C1 segment of cervical spinal cord (tissue), 14 donors: Measurements from ENCODE around the gene OTUB1.

Experiments
- DNase-seq, 14 donors: peaks; one replicate each; lab custom pipeline; 2025; lab: John Stamatoyannopoulos, UW

The OTUB1 gene

DNA sequence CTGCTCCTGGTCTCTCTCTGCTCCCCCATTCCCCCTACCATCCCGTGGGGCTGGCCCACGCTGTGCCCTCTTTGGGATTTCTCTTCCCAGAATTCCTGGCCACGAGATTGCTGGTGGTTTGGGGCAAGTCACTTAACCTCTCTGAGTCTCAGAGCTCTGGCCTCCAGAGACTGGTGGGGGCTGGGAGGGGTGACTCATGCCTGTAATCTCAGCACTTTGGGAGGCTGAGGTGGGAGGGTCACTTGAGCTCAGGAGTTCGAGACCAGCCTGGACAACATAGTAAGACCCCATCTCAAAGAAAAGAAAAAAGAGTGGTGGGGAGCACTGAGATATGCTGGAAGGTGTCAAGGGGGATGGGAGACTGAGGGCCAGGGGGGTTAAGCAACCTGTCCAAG lies 18.3 kb downstream of the OTUB1 start:
- no peak for DNase-seq

DNA sequence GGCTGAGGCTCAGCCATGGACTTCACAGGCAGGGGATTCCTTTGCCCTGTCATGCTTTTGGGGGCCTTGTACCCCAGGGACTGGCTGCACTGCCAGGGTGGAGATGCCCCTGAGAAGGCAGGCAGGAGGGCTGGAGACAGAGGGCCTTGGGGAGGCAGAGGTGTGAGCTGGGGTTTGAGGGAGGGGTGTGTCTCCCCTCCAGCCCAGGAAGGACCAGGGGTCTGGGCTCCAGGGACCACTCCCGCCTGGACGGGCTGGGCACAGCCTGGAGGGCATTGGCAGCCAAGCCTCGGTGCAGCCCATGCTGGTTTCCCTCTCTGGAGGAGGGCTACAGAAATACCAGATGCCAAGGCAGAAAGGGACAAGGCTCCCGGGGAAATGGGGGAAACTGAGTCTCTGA lies 19.5 kb downstream of the OTUB1 start:
- DNase-seq, result no peak

DNA sequence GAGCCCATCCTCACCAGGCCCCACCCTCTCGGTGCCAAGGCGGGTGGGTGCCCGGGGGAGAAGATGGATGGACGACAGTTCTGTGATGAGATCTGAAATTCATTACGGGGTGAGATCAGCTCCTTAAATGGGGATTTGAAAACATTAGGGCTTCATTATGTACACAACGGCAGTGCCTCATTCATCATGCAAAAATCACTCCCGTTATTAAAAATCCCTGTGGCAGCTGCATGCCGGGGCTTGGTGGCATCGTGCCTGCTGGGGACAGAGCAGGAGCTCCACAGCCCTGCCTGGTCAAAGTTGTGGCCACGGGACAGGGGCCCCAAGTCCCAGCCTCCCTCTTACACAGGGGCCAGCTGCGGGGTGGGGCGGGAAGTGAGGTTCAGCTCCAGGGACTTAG lies 20.2 kb downstream of the OTUB1 start:
- no peak for DNase-seq

DNA sequence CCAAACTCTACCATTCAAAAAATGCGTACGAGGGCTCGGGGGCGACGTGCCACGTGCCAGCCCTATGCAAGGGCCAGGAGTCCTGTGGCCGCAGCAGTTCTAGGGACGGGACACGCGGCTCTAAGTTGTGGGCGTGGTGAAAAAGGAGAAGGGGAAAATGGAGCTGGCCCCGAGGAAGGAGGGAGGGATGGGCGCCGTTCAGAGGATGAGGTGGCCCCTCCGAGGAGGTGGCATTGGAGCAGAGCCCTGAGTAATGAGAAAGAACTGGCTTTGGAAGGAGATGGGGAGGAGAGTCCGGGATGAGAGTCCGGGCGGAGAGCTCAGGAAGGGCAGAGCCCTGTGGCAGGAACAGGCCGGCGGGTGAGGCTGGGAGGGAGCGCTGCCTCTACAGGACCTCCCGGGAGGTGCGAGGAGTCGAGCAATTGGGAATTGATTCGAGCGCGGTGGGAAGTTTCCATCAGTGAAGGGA lies 21.0 kb downstream of the OTUB1 start:
- no peak for DNase-seq

DNA sequence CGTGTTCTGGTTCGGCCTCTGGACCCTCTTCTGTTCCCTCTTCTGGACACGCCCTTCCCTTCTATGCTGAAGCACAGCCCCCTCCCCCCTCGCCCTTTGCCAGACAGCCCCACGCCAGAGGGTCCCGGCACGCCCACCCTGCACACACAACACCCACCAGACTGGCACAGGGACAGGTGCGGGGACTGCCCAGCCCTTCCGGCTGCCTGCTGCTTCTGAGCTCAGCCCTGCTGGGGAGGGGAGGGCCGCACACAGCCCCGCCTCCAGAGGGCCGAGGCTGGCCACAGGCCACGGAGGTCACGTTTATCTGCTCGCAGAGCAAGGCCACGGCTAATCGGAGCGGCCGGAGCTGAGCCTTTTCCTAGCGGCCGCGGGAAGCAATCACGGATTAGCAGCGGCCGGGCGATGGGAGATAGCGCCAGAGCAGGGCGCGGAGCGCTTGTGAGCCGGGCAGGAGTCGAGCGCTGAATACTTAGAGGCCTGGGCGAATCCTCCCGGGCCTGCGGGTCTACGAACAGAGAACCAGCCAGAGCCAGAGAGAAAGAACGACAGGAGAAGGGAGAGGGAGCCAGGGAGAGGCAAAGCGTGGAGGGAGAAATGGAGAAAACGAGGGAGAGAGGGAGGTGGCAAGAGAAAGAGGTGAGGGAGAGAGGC lies 21.5 kb downstream of the OTUB1 start:
- DNase-seq, result peak in 11 of 14 donors; percentile 8 to 61 (median 31)

DNA sequence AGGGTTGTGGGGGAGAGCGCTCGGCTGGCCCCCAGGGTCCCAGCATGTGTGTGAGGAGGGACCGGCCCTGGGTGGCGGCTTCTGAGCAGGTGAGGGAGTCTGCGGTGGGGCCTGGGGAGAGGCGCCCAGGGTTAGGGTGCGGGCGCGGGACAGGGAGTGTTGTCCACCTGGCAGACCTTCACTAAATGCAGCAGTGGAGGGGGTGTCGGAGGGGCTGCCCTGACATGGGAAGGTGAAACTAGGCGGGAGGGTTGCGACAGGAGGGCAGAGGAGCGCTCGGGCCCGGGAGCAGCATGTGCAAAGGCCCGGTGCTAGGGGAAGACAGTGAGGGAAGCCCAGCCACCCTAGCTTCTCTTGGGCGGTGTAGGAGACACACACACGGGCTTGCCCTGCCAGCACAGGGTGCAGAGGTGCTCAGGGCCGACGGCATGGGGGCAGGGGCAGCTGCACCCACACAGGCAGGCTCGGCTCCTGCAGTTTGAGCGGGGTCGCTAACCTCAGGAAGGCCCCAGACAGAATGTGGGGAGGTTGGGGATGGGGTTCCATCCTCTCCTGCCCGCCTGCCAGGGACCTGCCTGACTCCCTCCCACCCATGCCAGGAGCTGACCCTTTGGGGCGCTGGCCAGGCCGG lies 22.2 kb downstream of the OTUB1 start:
- DNase-seq, result no peak

DNA sequence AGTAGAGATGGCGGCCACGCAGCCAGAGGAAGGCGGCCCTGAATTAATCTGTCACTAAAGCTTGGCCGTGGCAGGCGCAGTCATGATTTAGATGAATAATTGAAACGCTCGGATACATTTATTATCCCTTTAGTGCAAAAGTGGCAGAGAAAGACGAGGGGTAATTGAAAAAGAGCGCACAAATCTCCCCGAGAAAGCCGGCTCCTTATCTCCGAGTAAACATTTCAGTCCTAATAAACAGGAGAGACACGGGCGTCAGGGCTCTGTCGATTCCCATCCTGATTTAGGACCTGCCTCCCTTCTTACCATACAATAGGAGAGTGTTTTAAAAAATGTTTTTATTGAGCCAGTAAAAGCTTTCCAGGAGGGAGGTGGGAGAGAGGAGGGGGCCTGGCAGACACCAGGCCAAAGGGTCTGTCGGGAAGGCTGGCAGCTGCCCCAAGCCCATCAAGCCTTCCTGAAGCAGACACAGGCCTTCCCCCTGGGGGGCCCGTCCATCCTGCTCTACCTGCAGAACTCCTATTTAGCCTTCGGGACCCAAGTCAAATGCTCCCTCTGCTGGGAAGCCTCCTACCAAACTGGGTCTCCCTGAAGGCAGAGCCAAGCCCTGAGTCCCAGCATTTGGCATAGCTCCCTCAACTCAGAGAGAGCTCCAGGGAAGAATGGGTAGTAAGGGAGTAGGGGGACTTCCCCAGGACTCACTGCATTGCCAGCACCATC lies 22.8 kb downstream of the OTUB1 start:
- no peak for DNase-seq

DNA sequence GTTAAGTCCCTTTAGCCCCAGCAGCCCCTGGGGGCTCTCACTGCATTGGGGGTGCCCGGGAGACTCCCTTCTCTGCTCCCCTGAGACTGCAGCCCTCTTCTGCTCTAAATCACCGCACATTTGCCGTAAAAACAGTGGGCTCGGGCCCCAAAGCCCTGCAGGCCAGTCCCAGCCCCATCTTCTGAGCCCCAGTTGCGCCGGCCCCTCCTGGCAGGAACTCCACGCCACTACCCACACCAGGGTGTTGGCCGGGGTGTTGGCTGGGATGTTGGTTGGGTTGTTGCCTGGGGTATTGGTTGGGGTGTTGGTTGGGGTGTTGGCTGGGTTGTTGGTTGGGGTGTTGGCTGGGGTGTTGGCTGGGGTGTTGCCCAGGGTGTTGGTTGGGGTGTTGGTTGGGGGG lies 23.5 kb downstream of the OTUB1 start:
- no peak for DNase-seq

DNA sequence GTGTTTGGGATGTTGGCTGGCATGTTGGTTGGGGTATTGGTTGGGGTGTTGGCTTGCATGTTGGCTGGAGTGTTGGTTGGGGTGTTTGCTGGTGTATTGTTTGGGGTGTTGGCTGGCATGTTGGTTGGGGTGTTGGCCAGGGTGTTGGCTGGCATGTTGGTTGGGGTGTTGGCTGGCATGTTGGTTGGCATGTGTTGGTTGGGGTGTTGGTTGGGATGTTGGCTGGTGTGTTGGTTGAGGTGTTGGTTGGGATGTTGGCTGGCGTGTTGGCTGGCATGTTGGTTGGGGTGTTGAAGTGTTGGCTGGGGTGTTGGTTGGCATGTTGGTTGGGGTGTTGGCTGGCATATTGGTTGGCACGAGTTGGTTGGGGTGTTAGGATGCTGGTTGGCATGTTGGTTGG lies 24.5 kb downstream of the OTUB1 start:
- no peak for DNase-seq

DNA sequence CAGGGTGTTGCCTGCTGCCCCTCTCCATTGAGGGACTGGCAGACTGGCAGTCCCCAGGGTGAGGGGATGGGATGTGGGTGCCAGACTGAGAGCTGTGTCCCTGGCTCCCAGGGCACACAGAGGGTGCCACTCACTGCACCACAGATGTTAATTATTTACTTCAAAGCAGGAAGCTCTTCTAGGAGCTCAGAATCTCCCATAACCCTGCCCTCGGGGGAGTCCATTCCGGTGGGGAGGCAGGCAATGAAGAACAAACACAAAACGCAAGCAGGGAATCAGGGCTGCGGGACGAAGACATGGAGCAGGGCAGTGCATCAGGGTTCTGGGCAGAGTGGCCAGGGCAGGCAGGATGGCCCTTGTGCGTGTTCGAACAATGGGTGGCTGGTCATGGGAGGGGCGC lies 25.1 kb downstream of the OTUB1 start:
- DNase-seq, result no peak

DNA sequence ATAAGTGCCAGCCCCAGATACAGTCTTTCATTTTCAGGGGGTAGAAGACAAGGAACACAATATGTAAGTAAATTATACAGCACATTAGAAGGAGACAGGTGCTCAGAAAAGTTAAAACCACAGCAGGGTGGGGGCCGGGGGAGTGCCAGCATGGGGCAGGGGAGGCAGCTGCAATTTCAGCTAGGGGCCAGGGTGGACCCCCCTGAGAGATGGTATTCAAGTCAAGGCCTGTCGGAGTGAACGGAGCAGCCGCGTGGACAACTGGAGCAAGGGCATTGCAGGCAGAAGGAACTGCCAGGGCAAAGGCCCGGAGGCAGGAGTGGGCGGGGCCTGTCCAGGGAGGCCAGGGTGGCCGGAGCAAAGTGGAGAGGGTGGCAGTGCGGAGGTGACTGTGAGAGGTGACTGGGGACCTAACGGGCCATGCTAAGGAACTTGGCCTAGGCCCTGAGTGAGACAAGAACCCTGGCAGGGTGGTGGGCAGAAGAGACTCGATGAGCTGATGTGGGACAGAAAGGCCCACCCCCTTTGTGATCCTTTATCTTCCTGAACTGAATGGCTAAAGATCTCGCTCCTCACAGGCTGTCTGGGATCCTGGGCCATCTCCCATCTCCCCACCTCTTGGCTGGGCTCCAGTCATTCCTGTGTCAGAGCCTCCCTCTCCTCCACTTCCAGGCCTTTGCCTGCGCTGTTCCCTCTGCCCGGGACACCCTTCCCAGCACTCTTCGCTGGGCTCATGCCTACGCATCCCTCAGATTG lies 27.1 kb downstream of the OTUB1 start:
- DNase-seq, result no peak

DNA sequence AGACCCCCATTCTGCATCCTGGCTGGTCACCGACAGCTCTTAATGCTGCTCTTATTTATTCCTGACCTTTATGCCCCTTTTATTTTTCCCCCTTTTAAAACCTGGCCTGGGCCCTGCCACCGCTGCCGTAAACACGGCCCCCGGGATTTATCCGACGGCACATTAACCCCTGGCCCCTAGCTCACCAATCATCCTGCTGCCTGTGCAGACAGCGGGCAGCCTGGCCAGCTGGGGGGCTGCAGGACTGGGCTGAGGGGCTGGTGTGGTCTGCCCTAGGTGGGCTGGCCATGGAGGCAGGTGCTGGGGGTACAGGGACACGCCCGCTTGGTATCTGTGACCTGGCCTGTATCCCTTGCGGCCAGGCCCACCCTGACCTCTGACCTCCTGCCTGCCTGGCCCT lies 28.1 kb downstream of the OTUB1 start:
- no peak for DNase-seq

DNA sequence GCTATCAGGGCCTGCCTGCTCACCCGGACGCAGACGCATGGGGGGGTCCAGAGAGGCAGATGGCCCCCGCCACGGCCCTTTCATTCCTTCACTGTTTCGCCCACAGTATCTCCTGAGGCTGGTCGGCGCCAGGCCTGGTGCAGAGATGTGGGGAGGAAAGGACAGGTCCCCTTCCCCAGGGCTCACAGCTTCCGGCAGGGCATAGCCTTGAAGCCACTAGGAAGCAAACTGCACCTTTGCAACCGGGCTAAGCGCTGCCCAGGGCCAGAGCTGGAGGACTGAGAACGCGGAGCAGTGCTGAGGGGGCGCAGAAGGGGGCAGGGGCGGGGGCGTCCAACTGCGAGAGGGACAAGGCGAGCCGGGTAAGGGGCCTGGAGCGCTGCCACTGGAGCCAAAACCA lies 29.3 kb downstream of the OTUB1 start:
- DNase-seq, result no peak

DNA sequence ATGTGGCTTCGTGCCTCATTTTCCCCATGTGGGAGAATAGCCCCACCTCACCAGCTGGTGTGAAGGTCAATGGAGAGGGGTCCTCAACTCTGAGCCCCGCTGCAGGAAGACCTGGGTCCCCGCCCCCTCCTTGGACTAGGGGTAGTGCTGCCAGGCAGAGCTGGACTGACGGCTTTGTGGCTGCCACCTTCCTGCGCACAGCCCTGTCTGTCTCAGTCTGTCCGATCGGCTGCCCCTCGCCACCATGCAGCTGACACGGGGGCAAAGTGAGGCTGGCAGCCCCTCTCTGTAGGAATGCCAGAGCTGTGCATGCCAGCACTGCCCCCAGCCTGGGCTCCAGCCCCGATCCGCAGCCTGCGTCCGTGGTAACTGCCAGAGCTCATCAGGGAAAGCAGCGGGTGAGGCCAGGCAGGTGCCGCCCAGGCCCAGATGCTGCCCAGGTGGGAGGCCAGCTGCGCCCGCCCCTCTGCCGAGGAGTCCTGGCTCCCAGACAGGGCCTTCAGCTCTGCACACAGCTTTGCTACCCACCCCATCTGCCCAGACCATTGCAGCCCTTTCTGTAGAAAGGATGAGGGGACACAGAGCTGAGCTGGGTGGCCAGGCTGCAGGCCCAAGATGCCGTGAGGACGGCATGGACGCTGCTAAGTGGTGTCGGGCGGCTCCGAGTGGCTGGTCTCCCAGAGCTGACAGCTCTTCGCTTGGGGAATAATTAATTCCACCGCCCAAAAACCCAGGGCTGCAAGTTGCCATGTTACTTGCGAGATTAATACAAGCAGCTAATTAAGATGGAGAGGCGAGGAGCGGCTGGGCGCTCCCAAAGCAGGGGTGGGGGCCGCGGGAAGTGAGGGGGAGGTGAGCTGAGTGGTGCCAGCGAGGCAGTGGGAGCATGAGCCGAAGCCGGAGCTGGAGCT lies 30.0 kb downstream of the OTUB1 start:
- peak in 1 of 14 donors; percentile 15 for DNase-seq

DNA sequence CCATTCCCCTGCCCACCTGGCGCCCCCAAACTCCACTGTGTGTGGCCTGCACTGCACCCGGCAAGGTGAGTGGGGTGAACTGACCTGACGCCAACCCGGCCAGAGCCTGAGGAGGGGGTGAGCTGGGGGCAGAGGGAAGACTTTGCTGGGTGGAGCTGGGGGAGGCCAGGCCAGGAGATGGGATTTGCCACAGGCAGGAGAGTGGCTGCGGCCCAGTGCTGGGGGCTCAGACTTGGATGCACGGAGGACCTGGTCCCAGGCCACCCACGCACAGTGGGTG lies 31.6 kb downstream of the OTUB1 start:
- no peak for DNase-seq

DNA sequence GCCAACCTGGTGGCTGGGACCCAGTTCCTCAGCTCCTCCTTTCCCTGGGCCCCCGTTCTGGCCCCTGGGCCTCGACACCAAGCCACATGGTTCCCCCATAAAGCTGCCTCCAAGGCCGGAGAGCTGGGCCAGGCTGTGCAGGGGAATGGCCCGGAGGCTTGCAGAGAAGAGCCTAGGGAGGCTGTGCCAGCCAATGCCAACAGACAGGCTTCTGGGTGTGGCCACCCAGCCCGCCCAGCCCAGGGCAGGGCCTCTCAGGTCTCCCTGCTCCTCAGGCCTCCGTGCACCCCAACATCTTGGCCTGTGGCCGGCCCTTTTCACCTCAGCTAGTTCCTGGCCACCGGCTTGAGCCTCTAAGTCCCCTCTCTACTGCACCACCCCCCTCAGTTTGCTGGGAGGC lies 32.1 kb downstream of the OTUB1 start:
- DNase-seq, result no peak

DNA sequence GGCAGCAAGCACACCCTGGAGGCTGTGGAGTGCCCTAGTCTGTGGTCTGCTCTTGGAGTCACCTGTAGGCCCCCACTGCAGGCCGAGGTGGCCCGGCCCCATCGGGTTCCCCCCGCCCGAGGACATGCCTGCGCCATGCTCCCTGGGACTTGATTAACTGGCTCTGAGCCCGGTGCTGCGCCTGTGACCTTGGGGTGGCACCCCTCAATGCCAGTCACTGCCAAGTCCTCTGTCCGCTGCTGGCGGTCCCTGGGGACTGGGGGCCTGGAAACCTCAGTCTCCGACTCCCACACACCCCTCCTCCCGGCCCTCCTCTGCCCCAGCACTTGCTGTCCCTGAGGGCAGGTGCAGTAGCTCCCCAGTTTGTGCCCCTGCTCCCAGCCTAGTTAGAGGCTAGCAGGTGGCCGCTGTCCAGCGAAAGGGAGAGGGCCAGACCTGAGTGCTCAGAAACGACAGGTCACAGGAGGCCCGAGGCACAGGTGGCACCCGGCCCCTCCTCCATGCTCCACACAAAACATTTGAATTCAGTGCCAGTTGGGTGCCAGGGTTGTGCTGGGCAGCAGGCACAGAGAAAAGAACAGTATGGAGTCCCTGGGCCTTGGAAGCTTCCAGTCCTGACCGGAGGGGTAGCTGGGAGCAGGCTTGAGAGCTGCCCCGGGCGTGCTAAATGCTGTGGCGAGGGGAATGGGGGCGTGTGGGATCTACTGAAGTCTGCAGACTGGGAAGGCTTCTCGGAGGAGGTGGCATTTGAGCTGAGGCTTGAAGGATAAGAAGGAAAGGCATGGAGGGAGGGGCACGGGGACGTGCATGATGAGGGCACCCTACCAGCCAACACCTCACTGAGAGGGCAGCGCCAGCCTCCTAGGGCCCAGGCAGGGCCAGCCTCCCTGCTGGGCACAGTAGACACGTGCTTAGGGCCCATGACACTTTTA lies 33.1 kb downstream of the OTUB1 start:
- no peak for DNase-seq

DNA sequence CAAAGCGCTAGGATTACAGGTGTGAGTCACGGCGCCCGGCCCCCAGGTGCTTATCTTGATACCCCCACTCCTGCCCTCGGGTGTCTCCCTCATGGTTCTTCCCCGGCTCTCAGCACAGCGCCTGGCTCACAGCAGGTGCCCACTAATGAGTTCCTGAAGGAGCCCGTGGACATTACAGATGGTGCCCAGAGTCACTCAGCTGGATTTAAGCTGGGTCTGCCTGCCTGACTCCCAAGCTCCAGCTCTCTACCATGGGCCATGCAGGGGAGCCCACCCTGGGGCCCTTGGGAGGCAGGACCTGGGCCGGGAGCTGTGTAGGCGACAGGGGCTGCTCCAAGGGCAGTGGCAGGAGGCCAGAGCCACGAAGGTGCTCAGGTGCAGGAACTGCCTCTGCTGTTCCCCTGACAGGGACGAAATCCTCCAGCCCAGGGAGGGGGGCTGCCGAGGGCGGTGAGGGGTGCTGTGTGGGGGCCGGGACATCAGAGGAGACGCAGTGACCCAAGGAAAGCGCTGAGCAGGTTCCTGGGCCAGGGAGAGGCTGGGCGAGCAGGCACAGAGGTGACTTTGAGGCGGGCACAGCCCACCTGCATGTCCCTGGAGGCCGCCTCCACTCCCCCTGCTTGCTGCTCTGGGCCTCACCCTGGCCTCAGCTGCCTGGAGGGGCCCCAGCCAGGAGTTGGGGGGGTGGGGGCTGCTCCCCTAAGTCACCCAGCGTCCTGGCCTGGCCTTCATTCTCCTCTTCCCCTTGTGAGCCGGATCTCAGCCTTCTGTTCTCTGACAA lies 34.9 kb downstream of the OTUB1 start:
- no peak for DNase-seq

DNA sequence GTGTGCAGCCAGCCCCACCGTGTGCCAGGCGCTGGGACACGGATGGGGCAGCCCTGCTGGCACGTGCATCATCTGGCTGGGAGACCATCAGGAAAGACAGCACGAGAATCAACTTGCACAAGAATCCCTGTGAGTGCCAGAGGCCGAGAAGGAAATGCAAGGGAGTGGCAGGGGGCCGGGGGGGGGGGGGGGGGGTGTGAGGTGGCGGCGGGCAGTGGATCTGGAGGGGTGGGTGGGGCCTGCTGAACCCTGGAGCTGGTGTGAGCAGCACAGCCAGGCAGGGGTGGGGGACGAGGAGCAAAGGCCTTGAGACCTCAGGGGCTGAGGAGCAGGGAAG lies 35.5 kb downstream of the OTUB1 start:
- peak in 1 of 14 donors; percentile 26 for DNase-seq
